Erythroblast (primary cell): ENCODE data around the gene GPD2.

ENCODE experiments used
- GATA1 ChIP-seq: IDR thresholded peaks from 2 replicates; pipeline ENCODE4 v1.6.1; 2011; ENCODE audit warnings: low read depth, mild to moderate bottlenecking, control low read depth, low read length, moderate library complexity
- POLR2A ChIP-seq: IDR thresholded peaks from 2 replicates; pipeline ENCODE4 v1.6.1; 2011; ENCODE audit warnings: mild to moderate bottlenecking, low read length

GRCh38 chr2:156518138-156518537, 82.0 kb downstream of the GPD2 start:
- TF ChIP-seq POLR2A (no peak), GATA1 (no peak)
